Omental fat pad (tissue), 4 donors: ENCODE data around the gene HSD17B14. TPM values are rescaled to one million over a fixed set of nuclear protein-coding genes. Genes with fewer than 3 reads are reported as not detected.
A peak's percentile ranks its signal among the peaks of the same experiment; 100 is the strongest.

Experiments used
- ATAC-seq: fragments of 150-250 bp; one replicate; pipeline ENCODE4 v1.9.1; 2016; ENCODE audit warnings: mild to moderate bottlenecking, moderate library complexity; ENCODE audit not compliant: low FRiP score
- DNase-seq: peaks from one replicate; pipeline ENCODE4 v3.0.0-alpha.2; 2019; ENCODE audit warnings: low spot score
- total RNA-seq, 4 donors: library from RNA; depleted of rRNA; stranded (reverse); fragments of >200 nt; gene quantifications; one replicate each; pipeline ENCODE4 v1.1.0, GENCODE V29; 2016
- TF ChIP-seq, protein P1 (sequence below), 3 donors: fragments of 450-650 bp; IDR thresholded peaks; one replicate each; pipeline ENCODE4 v1.5.1; 2016 to 2017; ENCODE audit warnings: antibody characterized with exemption in 3 of 3, mild to moderate bottlenecking in 3 of 3, moderate library complexity in 2 of 3

Gene HSD17B14
- total RNA-seq, 4 donors from 2014 or later: 11.0 to 19.3 (median 13.0) TPM

DNA sequence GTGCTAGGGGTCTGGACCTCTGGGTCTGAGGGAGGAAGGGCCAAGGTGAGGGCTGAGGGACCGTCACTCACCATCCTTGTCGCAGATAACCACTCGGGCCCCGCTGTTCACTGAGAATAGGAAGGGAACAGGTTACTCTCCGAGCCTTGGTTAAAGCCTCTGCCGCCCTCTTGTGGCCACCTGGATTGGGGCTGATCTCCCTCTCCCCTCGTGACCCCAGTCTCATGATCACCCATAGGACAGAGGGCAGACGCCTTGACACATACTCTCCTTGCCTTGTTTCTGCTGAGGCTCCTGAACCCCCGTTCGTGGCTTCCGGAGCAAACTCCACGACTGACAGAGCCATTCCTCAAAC lies 580 bp downstream of the HSD17B14 start:
- TF ChIP-seq, protein P1, sequence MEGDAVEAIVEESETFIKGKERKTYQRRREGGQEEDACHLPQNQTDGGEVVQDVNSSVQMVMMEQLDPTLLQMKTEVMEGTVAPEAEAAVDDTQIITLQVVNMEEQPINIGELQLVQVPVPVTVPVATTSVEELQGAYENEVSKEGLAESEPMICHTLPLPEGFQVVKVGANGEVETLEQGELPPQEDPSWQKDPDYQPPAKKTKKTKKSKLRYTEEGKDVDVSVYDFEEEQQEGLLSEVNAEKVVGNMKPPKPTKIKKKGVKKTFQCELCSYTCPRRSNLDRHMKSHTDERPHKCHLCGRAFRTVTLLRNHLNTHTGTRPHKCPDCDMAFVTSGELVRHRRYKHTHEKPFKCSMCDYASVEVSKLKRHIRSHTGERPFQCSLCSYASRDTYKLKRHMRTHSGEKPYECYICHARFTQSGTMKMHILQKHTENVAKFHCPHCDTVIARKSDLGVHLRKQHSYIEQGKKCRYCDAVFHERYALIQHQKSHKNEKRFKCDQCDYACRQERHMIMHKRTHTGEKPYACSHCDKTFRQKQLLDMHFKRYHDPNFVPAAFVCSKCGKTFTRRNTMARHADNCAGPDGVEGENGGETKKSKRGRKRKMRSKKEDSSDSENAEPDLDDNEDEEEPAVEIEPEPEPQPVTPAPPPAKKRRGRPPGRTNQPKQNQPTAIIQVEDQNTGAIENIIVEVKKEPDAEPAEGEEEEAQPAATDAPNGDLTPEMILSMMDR (IDR thresholded peaks at IDR 0.05): peak in 1 of 3 donors; percentile 90
- ATAC-seq (peak; percentile 94), DNase-seq (peak; percentile 100)

- ATAC-seq (no peak), DNase-seq (no peak)
- TF ChIP-seq, protein P1 (IDR thresholded peaks at IDR 0.05): no peak
Measured at GRCh38 chr19:48833977-48834376, 2.3 kb downstream of the HSD17B14 start.

DNA sequence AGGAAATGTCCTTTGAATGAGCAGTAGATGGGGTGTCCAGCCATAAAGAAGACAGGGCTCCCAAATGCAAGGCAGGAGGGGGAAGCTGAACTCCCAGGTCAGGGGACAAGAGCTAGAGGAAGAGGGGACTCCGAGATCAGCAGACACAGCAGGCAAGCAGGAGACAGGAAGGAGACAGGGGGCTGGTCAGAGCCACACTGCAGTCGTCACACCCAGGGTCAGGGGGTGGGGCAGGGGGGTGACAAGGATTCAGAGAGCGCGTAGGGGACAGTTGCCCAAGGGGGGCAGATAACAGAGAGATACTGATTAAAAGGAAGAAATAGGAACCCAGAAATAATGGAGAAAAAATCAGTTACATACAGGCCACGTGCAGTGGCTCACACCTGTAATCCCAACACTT lies 3.2 kb downstream of the HSD17B14 start:
- TF ChIP-seq, protein P1 (IDR thresholded peaks at IDR 0.05): no peak
- no peak for DNase-seq
- ATAC-seq: no peak

- ATAC-seq (no peak), DNase-seq (no peak)
- TF ChIP-seq, protein P1 (IDR thresholded peaks at IDR 0.05): no peak
Measured at GRCh38 chr19:48830965-48831364, 5.3 kb downstream of the HSD17B14 start.

- DNase-seq (no peak), ATAC-seq (no peak)
- TF ChIP-seq, protein P1 (IDR thresholded peaks at IDR 0.05): no peak
Measured at GRCh38 chr19:48830088-48830487, 6.2 kb downstream of the HSD17B14 start.

GRCh38 chr19:48826606-48827020 lies 9.7 kb downstream of the HSD17B14 start:
- TF ChIP-seq, protein P1 (IDR thresholded peaks at IDR 0.05): no peak
- no peak for ATAC-seq
- no peak for DNase-seq

- TF ChIP-seq, protein P1 (IDR thresholded peaks at IDR 0.05): no peak
- no peak for ATAC-seq
Measured at GRCh38 chr19:48822514-48822913, 13.8 kb downstream of the HSD17B14 start.

More at GRCh38 chr19:48822514-48822913, 13.8 kb downstream of the HSD17B14 start:
- no peak for DNase-seq
